K562 (cell line): ENCODE data around the gene GNG7. TPM values are rescaled to one million over a fixed set of nuclear protein-coding genes. Genes with fewer than 3 reads are reported as not detected.

ENCODE experiments used
- ATF1 ChIP-seq, 2 experiments: fragments of 450-650 bp in 1 of 2; IDR thresholded peaks; 2 replicates each; pipeline ENCODE4 v1.6.1; 2016; ENCODE audit warnings: missing compliant biosample characterization in 1 of 2, missing genetic modification characterization in 1 of 2
- C11orf30 ChIP-seq: fragments of 450-650 bp; IDR thresholded peaks from 2 replicates; pipeline ENCODE4 v1.6.1; 2016; ENCODE audit warnings: low read depth, mild to moderate bottlenecking
- FOXP1 ChIP-seq: sonication (generic); formaldehyde crosslinking; IDR thresholded peaks from 2 replicates; pipeline ENCODE4 v1.8.0; 2022; ENCODE audit warnings: mild to moderate bottlenecking, missing genetic modification reagents
- HDAC6 ChIP-seq: IDR thresholded peaks from 2 replicates; pipeline ENCODE4 v1.6.1; 2012; ENCODE audit warnings: low read depth, mild to moderate bottlenecking, control low read depth, inconsistent platforms, low read length, moderate library complexity
- KLF13 ChIP-seq: fragments of 450-650 bp; IDR thresholded peaks from 2 replicates; pipeline ENCODE4 v1.6.1; 2016; ENCODE audit warnings: missing genetic modification characterization, low read depth, mild to moderate bottlenecking, missing compliant biosample characterization, moderate library complexity, borderline replicate concordance
- MIER1 ChIP-seq: fragments of 450-650 bp; IDR thresholded peaks from 2 replicates; pipeline ENCODE4 v1.6.1; 2016; ENCODE audit warnings: antibody characterized with exemption, mild to moderate bottlenecking, low read depth
- POLR2AphosphoS5 ChIP-seq: IDR thresholded peaks from 2 replicates; pipeline ENCODE4 v1.6.1; 2011; ENCODE audit warnings: mild to moderate bottlenecking, low read depth, low read length, moderate library complexity; ENCODE audit not compliant: control insufficient read depth, insufficient read depth
- PPARD ChIP-seq: fragments of 250-450 bp; sonication (Bioruptor Pico); IDR thresholded peaks from 2 replicates; pipeline ENCODE4 v1.8.0; 2022; ENCODE audit warnings: inconsistent platforms, mild to moderate bottlenecking, moderate library complexity
- RBFOX2 ChIP-seq: fragments of 200-400 bp; formaldehyde crosslinking; IDR thresholded peaks from 2 replicates; pipeline ENCODE4 v1.6.1; 2017; ENCODE audit warnings: low read depth, mild to moderate bottlenecking, low read length, moderate library complexity
- SMC3 ChIP-seq: conservative IDR thresholded peaks from 2 replicates; pipeline ENCODE4 v1.6.1; 2011; ENCODE audit warnings: low read depth, low read length, improper control_type of control experiment; ENCODE audit not compliant: insufficient read depth
- TAF9B ChIP-seq: fragments of 450-650 bp; IDR thresholded peaks from 2 replicates; pipeline ENCODE4 v1.6.1; 2018; ENCODE audit warnings: mild to moderate bottlenecking; ENCODE audit not compliant: partially characterized antibody
- TRIM28 ChIP-seq: fragments of 450-650 bp; IDR thresholded peaks from 2 replicates; pipeline ENCODE4 v1.6.1; 2017
- ZBTB49 ChIP-seq: sonication (generic); formaldehyde crosslinking; IDR thresholded peaks from 2 replicates; pipeline ENCODE4 v1.8.0; 2022; ENCODE audit warnings: missing genetic modification reagents, mild to moderate bottlenecking, borderline replicate concordance
- ZNF436 ChIP-seq: fragments of 250-450, 450-650 bp; sonication (Bioruptor Pico); formaldehyde crosslinking; IDR thresholded peaks from 2 replicates; pipeline ENCODE4 v1.7.0; 2020; ENCODE audit warnings: mild to moderate bottlenecking
- ZNF449 ChIP-seq: fragments of 250-450 bp; sonication (Bioruptor Pico); IDR thresholded peaks from 2 replicates; pipeline ENCODE4 v1.8.0; 2022; ENCODE audit warnings: moderate library complexity, mild to moderate bottlenecking, inconsistent platforms
- ZNF75A ChIP-seq: fragments of 450-650 bp; formaldehyde crosslinking; IDR thresholded peaks from 2 replicates; pipeline ENCODE4 v1.4.0; 2020; ENCODE audit warnings: mild to moderate bottlenecking
- ZNF764 ChIP-seq: fragments of 250-450 bp; sonication (Bioruptor Pico); IDR thresholded peaks from 2 replicates; pipeline ENCODE4 v1.4.0; 2020; ENCODE audit warnings: low read depth, mild to moderate bottlenecking, moderate library complexity
- polyA plus RNA-seq, 8 experiments: library from polyadenylated mRNA; depleted of rRNA in 4 of 8; stranded (reverse) in 5 of 8; unstranded in 3 of 8; fragments of >200 nt; fragmentation: Nextera tagmentation in 2 of 8; fragmentation: Illumina TruSeq in 1 of 8; extraction: Ambion mirVana in 2 of 8; extraction: Trizol in 1 of 8; gene quantifications; 2 replicates each; pipeline versions ENCODE4 v1.2.1 to v1.2.3, GENCODE V29; 2011 to 2014; ENCODE audit warnings: inconsistent platforms in 1 of 8, missing spikeins in 1 of 8
- total RNA-seq, 7 experiments: library from RNA; depleted of rRNA in 6 of 7; stranded (reverse); fragments of >200 nt in 6 of 7; fragmentation: Illumina TruSeq in 2 of 7; extraction: Trizol in 2 of 7; gene quantifications; 2 replicates each; pipeline versions ENCODE4 v1.2.1 to v1.2.3, GENCODE V29; 2011 to 2021; ENCODE audit warnings: low replicate concordance in 1 of 7
- TF ChIP-seq, protein P1 (sequence below): fragments of 450-650 bp; IDR thresholded peaks from 2 replicates; pipeline ENCODE4 v1.7.1; 2018; ENCODE audit warnings: mild to moderate bottlenecking, low read depth; ENCODE audit not compliant: partially characterized antibody

The GNG7 gene
- total and polyA plus RNA-seq, 9 of the 15 experiments (the other 6 are each of a cell fraction or from before 2014, with no cell fraction given): 0.01 to 0.20 (median 0.06) TPM; not detected in 1

- TF ChIP-seq, protein P1, sequence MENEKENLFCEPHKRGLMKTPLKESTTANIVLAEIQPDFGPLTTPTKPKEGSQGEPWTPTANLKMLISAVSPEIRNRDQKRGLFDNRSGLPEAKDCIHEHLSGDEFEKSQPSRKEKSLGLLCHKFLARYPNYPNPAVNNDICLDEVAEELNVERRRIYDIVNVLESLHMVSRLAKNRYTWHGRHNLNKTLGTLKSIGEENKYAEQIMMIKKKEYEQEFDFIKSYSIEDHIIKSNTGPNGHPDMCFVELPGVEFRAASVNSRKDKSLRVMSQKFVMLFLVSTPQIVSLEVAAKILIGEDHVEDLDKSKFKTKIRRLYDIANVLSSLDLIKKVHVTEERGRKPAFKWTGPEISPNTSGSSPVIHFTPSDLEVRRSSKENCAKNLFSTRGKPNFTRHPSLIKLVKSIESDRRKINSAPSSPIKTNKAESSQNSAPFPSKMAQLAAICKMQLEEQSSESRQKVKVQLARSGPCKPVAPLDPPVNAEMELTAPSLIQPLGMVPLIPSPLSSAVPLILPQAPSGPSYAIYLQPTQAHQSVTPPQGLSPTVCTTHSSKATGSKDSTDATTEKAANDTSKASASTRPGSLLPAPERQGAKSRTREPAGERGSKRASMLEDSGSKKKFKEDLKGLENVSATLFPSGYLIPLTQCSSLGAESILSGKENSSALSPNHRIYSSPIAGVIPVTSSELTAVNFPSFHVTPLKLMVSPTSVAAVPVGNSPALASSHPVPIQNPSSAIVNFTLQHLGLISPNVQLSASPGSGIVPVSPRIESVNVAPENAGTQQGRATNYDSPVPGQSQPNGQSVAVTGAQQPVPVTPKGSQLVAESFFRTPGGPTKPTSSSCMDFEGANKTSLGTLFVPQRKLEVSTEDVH: no peak
- TF ChIP-seq SMC3 (peak; percentile 94), TAF9B (no peak), ZNF75A (no peak), TRIM28 (no peak), C11orf30 (no peak; the same call in 1 of the 2 replicates), ZBTB49 (no peak), PPARD (CRISPR knock-in tag) (no peak), FOXP1 (0 out of 2 replicates have a peak, but pooled peaks have one; percentile 78), ATF1 (CRISPR knock-in tag; IDR thresholded peaks at IDR 0.05) (no peak), ATF1 (tag; IDR thresholded peaks at IDR 0.05) (peak; percentile 57), ZNF436 (CRISPR knock-in tag) (no peak), HDAC6 (no peak), MIER1 (no peak), ZNF449 (CRISPR knock-in tag) (no peak), ZNF764 (CRISPR knock-in tag) (no peak), RBFOX2 (no peak), POLR2AphosphoS5 (no peak), KLF13 (tag) (no peak)
Observed at GRCh38 chr19:2474232-2475017, 228.1 kb downstream of the GNG7 start (continued).
